NCI-H2227 (cell line): Measurements from ENCODE around the gene FAM170B.
A peak's percentile ranks its signal among the peaks of the same experiment; 100 is the strongest.

Source experiments
- DNase-seq: peaks from one replicate; lab custom pipeline; 2025; ENCODE audit not compliant: unreplicated experiment; lab: John Stamatoyannopoulos, UW

The FAM170B gene

DNA sequence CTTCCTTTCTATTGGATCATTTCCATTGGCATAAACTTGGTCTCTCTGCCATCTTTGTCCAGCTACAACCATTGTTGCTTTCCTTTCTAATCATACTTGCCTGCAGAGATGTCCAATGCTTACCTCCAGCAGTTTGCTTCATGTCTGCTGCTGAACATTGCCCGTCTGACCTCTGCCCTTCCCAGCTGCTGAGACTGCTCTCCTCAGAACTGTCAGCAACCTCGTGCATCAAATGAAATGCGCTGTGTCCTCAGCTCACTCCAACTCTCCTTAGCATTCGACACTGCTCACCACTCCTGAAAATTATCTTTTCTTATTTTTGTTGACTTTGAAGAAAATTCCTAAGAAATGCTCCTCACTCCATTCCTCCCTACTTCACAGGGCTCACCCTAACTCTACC lies 5.0 kb downstream of the FAM170B start:
- no peak for DNase-seq

DNA sequence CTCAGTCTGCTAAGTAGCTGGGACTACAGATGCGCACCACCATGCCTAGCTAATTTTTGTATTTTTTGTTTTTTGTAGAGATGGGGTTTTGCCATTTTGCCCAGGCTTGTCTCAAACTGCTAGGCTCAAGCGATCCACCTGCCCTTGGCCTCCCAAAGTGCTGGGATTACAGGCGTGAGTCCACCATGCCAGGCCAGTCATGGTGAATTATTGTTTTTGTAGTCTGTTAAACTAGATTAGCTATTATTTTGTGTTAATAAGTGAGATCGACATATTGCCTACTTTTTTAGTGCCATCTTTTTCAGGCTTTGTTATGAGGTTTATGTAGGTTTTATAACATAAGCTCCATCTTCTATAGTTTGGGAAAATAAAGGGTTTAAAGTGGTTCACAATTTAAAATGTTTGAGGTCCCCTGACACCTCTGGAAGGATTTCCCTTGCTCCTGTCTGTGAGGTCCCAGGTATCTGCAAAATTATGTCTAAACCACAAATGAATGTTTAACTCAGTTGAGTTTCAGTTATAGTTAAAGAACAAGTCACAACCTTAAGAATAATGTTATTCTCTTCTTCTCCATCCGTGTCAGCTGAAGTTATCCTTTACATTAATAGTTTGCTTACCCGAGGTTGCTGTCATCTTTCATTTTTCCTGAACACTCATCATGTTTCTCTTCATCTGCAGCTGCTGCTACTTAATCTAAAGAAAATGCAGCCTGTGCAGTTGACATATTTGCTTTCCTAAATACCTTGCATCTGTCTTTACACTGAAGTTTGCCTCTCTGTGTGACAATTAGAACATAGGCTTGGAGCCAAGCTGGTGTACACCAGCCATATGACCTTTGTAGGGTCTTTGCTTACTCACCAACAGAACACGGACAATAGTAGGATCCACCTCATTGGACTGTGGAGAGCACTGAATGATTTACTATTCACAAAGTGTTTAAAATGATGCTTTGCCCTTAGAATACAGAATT lies 9.6 kb downstream of the FAM170B start:
- DNase-seq, result no peak

DNA sequence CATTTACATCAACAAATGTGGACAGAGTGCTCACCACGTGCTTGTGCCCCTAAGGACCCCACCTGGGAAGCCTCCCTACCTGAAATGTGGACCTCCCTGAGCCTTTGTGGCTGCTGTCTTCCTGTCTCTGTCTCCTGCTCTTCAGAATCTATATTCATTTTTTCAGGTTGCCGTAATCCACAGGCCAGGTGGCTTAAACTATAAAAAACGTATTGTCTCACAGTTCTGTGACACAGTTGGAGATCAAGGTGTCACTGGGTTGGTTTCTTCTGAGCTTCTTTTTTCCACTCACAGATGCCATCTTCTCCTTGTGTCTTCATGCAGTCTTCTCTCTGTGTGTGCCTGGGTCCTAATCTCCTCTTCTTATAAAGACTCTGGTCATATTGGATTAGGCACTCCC lies 12.9 kb downstream of the FAM170B start:
- DNase-seq, result no peak

- no peak for DNase-seq
Observed at GRCh38 chr10:49119746-49120145, 14.1 kb downstream of the FAM170B start.

GRCh38 chr10:49118430-49119074 lies 15.3 kb downstream of the FAM170B start:
- DNase-seq, result no peak

DNA sequence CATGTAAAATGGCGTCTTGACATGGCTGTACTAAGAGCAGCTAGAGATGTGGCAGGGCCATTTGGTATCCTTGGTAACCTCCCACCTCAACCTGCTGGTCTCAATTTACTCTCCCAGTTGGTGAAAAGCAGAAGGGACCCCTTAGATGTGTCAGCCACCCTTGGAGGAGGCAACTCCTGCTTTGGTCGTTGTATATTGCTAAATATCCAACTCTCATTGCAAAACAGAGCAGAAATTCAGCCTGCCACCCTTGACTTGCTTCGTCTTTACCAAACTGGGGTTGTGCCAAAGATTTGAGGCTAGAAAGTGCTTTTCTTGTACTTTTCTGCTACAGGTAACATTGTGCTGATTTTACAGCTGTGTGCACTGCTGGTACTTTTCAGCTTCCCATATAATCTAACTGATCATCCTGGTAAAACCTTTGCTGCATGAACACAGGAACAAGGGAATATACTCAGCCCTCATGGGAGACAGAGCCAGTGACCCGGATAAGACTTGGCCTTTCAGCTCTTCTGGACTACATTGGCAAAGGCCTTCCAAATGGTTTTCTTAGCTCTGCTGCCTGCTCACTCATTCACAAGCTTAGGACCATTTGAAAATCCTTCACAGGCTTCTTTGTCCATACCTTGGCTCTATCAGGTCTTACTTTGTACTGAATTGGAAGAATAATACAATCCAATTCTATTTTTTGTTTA lies 16.3 kb downstream of the FAM170B start:
- no peak for DNase-seq

GRCh38 chr10:49116509-49117375 lies 17.1 kb downstream of the FAM170B start:
- DNase-seq, result no peak

- DNase-seq, result no peak
Observed at GRCh38 chr10:49115796-49116508, 17.9 kb downstream of the FAM170B start.

DNA sequence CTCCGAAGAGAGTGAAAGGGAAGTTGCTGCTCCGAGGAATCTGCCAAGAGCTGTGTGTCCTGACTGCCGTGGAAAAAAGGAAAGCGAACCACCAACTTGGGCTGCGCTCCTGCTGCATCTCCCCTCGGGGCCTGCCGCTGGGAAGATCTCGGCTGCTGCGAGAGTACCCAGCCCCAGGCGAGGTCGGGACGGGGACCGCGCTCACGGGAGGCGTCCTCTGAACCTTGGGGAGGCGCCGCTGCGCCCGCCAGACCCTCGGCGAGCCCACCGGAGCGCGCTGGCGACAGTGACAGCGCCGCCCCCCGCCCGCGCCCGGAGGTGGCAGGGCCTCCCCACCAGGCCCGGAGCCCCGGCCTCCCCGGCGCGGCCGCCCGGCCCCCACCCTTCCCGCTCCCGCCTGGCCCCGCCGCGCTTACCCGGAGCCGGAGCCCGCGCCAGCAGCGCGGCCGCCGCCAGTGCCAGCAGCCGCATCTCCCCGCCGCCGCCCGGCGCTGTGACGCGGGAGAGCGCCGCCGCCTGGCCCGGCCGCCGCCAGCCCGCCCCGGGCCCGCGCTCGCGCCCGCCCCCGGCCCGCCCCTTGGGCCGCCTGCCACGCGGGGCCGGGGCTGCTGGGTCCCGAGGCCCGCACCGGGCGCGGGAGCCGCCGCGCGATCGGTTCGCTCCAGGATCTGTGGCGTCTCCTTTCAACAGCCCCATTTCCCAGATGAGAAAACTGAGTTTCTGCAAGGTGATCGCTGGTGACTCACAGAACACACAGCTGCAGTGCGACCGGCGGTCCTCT lies 18.6 kb downstream of the FAM170B start, which contains the start of gene VSTM4:
Gene VSTM4 (minus strand): TSS at position 508 of the 781 bp plus-strand sequence. CDS start 37 bp downstream, at position 471.
- peak; percentile 24 for DNase-seq

- no peak for DNase-seq
Observed at GRCh38 chr10:49114718-49115014, 19.2 kb downstream of the FAM170B start.

GRCh38 chr10:49113741-49114141 lies 20.1 kb downstream of the FAM170B start:
- DNase-seq, result no peak

- no peak for DNase-seq
Observed at GRCh38 chr10:49112851-49113250, 21.0 kb downstream of the FAM170B start.

- DNase-seq, result no peak
Observed at GRCh38 chr10:49112098-49112497, 21.7 kb downstream of the FAM170B start.

DNA sequence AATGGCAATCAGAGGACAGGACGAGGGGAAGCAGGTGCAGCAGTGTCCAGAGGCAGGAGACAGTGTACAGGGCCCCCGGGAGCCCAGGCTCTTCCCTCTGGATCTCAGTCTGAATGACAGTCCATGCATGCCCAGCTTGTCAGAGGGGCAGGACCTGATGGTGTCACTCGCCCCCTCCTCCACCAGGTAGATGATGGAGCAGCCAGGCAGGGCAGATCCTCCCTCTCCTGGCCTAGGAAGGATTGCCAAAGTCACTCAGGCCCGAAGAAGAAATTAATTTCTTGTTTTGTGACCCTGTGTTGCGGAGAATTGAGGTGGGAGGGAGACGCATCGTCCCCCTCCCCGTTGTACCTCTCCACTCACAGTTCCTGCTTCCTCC lies 22.5 kb downstream of the FAM170B start:
- DNase-seq, result no peak

- no peak for DNase-seq
Observed at GRCh38 chr10:49110684-49111319, 23.0 kb downstream of the FAM170B start.

- DNase-seq, result no peak
Observed at GRCh38 chr10:49109669-49110340, 24.0 kb downstream of the FAM170B start.

- DNase-seq, result no peak
Observed at GRCh38 chr10:49108656-49109055, 25.2 kb downstream of the FAM170B start.

- DNase-seq, result no peak
Observed at GRCh38 chr10:49107887-49108267, 25.9 kb downstream of the FAM170B start.
